HepG2 (cell line): ENCODE data around the gene PLEKHG2. TPM values are rescaled to one million over a fixed set of nuclear protein-coding genes. Genes with fewer than 3 reads are reported as not detected.

Experiments
- KAT2B ChIP-seq: fragments of 150-350 bp; IDR thresholded peaks from 2 replicates; pipeline ENCODE4 v1.6.1; 2014; ENCODE audit warnings: low read depth, low read length, borderline replicate concordance
- KAT8 ChIP-seq: IDR thresholded peaks from 2 replicates; pipeline ENCODE4 v1.6.1; 2016; ENCODE audit warnings: missing genetic modification reagents, missing compliant biosample characterization
- KLF16 ChIP-seq, 2 experiments: sonication (generic) in 1 of 2; formaldehyde crosslinking in 1 of 2; IDR thresholded peaks; 2 replicates each; pipeline versions ENCODE4 v1.6.1 to v1.8.0; 2016 to 2023; ENCODE audit warnings: missing genetic modification reagents in 2 of 2, missing compliant biosample characterization in 1 of 2
- MAFF ChIP-seq: IDR thresholded peaks from 2 replicates; pipeline ENCODE4 v1.6.1; 2011; ENCODE audit warnings: low read depth, low read length, improper control_type of control experiment
- MED13 ChIP-seq: sonication (generic); formaldehyde crosslinking; IDR thresholded peaks from 2 replicates; pipeline ENCODE4 v1.5.0; 2020; ENCODE audit warnings: missing genetic modification reagents
- NFIC ChIP-seq: IDR thresholded peaks from 2 replicates; pipeline ENCODE4 v1.6.1; 2012; ENCODE audit warnings: mild to moderate bottlenecking, low read length, inconsistent platforms
- XRCC5 ChIP-seq: fragments of 200-400 bp; formaldehyde crosslinking; optimal IDR thresholded peaks from 2 replicates; pipeline ENCODE3; 2017; ENCODE audit warnings: mild to moderate bottlenecking, low read length
- ZFP1 ChIP-seq: IDR thresholded peaks from 2 replicates; pipeline ENCODE4 v1.6.1; 2016
- ZNF121 ChIP-seq: sonication (generic); formaldehyde crosslinking; IDR thresholded peaks from 2 replicates; pipeline ENCODE4 v1.5.0; 2020; ENCODE audit warnings: mild to moderate bottlenecking, missing genetic modification reagents
- ZNF383 ChIP-seq: sonication (generic); formaldehyde crosslinking; IDR thresholded peaks from 2 replicates; pipeline ENCODE4 v1.4.0; 2020; ENCODE audit warnings: missing genetic modification reagents, mild to moderate bottlenecking, borderline replicate concordance
- ZNF616 ChIP-seq: sonication (generic); formaldehyde crosslinking; IDR thresholded peaks from 2 replicates; pipeline ENCODE4 v1.5.0; 2020; ENCODE audit warnings: low read depth, mild to moderate bottlenecking, missing genetic modification reagents
- ZNF816 ChIP-seq: sonication (generic); formaldehyde crosslinking; IDR thresholded peaks from 2 replicates; pipeline ENCODE4 v1.8.0; 2022; ENCODE audit warnings: missing genetic modification reagents, mild to moderate bottlenecking, borderline replicate concordance
- ZSCAN31 ChIP-seq: sonication (generic); formaldehyde crosslinking; IDR thresholded peaks from 2 replicates; pipeline ENCODE4 v1.5.0; 2020; ENCODE audit warnings: low read depth, mild to moderate bottlenecking, missing genetic modification reagents
- polyA plus RNA-seq, 8 experiments: library from polyadenylated mRNA; depleted of rRNA in 3 of 8; stranded (reverse) in 7 of 8; unstranded in 1 of 8; fragments of >200 nt; fragmentation: Illumina TruSeq in 4 of 8; extraction: Trizol in 4 of 8; gene quantifications; 2 replicates each; pipeline versions ENCODE4 v1.2.1 to v1.2.3, GENCODE V29; 2011 to 2016; ENCODE audit warnings: low read depth in 4 of 8, missing spikeins in 1 of 8, mixed read lengths in 1 of 8; ENCODE audit not compliant: insufficient read depth in 1 of 8
- total RNA-seq, 5 experiments: library from RNA; depleted of rRNA; stranded (reverse); fragments of >200 nt; fragmentation: Illumina TruSeq; extraction: Trizol; gene quantifications; 2 replicates each; pipeline ENCODE4 v1.2.3, GENCODE V29; 2016; ENCODE audit warnings: low read depth in 1 of 5
- TF ChIP-seq, protein P1 (sequence below): IDR thresholded peaks from 2 replicates; pipeline ENCODE4 v1.6.1; 2016; ENCODE audit warnings: mild to moderate bottlenecking, missing biosample characterization, missing genetic modification reagents
- TF ChIP-seq, protein P2 (sequence below): sonication (generic); formaldehyde crosslinking; IDR thresholded peaks from 2 replicates; pipeline ENCODE4 v1.8.1; 2022; ENCODE audit warnings: mild to moderate bottlenecking, missing genetic modification reagents
- TF ChIP-seq, protein P3 (sequence below): sonication (generic); formaldehyde crosslinking; IDR thresholded peaks from 2 replicates; pipeline ENCODE4 v1.9.0; 2022; ENCODE audit warnings: low read depth, missing genetic modification reagents
- TF ChIP-seq, protein P4 (sequence below): sonication (generic); formaldehyde crosslinking; IDR thresholded peaks from 2 replicates; pipeline ENCODE4 v1.8.0; 2022; ENCODE audit warnings: missing genetic modification reagents, low read depth, mild to moderate bottlenecking, borderline replicate concordance
- TF ChIP-seq, protein P5 (sequence below): sonication (generic); formaldehyde crosslinking; IDR thresholded peaks from 2 replicates; pipeline ENCODE4 v1.4.0; 2020; ENCODE audit warnings: mild to moderate bottlenecking, low read depth, missing genetic modification reagents
- TF ChIP-seq, protein P6 (sequence below): sonication (generic); formaldehyde crosslinking; conservative IDR thresholded peaks from 2 replicates; pipeline ENCODE4 v1.8.0; 2022; ENCODE audit warnings: low read depth, missing genetic modification reagents
- TF ChIP-seq, protein P7 (sequence below): sonication (generic); formaldehyde crosslinking; IDR thresholded peaks from 2 replicates; pipeline ENCODE4; 2020; ENCODE audit warnings: missing genetic modification reagents, mild to moderate bottlenecking, borderline replicate concordance

The PLEKHG2 gene
- total and polyA plus RNA-seq, 2 of the 13 experiments (the other 11 are each of a cell fraction or from before 2014, with no cell fraction given) = 3.6 to 6.8 TPM

DNA sequence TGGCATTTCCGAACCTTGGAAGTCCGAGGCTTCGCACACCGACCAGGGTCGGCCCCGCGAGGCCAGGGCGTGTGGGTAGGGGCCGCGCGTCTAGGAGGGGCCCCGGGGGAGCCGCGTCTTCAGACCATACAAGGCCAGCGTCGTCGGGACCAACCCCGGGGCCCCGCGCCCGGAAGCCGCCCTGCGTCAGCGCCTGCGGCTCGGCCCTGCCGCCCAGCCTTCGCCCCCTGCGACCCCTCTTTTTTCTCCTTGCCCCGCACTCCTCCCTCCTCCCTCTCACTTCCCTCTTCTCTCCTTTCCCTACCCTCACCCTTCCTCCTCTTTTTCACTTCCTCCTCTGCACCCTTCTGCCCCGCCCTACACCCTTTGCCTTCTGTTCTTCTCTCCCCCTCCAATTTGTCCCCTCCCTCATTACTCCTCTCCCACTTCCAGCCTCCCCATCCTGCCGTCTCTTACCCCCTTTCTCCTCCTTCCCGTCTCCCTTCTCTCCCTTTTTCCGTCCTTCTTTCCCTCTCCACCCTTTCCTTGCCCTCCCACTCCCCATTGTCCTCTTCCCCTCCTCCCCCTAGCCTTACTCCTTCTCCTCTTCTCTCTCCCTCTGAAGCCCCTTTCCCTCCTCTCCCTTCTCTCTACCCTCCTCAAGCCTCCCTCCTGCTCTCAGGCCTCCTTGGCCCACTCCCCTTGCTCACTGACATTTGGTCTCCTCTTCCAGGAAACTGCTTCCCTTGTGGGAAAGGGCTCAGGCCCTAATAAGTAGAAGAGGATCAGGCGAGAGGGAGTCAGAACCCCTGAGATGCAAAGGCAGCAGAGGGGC, 2.2 kb upstream of the PLEKHG2 start (continued):
- TF ChIP-seq, protein P1, sequence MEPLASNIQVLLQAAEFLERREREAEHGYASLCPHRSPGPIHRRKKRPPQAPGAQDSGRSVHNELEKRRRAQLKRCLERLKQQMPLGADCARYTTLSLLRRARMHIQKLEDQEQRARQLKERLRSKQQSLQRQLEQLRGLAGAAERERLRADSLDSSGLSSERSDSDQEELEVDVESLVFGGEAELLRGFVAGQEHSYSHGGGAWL (CRISPR knock-in tag) = no peak
- no peak for TF ChIP-seq KAT2B
- no peak for TF ChIP-seq ZSCAN31 (CRISPR knock-in tag)
- no peak; the same call in 1 of the 2 replicates for TF ChIP-seq ZNF383 (CRISPR knock-in tag)
- no peak for TF ChIP-seq KLF16 (CRISPR knock-in tag; IDR thresholded peaks at IDR 0.05)
- TF ChIP-seq, protein P2, sequence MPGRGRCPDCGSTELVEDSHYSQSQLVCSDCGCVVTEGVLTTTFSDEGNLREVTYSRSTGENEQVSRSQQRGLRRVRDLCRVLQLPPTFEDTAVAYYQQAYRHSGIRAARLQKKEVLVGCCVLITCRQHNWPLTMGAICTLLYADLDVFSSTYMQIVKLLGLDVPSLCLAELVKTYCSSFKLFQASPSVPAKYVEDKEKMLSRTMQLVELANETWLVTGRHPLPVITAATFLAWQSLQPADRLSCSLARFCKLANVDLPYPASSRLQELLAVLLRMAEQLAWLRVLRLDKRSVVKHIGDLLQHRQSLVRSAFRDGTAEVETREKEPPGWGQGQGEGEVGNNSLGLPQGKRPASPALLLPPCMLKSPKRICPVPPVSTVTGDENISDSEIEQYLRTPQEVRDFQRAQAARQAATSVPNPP = no peak
- no peak; the same call in 1 of the 2 replicates for TF ChIP-seq KAT8 (CRISPR knock-in tag)
- TF ChIP-seq, protein P3, sequence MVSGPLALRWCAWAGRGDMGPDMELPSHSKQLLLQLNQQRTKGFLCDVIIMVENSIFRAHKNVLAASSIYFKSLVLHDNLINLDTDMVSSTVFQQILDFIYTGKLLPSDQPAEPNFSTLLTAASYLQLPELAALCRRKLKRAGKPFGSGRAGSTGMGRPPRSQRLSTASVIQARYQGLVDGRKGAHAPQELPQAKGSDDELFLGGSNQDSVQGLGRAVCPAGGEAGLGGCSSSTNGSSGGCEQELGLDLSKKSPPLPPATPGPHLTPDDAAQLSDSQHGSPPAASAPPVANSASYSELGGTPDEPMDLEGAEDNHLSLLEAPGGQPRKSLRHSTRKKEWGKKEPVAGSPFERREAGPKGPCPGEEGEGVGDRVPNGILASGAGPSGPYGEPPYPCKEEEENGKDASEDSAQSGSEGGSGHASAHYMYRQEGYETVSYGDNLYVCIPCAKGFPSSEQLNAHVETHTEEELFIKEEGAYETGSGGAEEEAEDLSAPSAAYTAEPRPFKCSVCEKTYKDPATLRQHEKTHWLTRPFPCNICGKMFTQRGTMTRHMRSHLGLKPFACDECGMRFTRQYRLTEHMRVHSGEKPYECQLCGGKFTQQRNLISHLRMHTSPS (CRISPR knock-in tag) = no peak
- no peak for TF ChIP-seq XRCC5
- no peak for TF ChIP-seq MAFF
- no peak for TF ChIP-seq ZFP1 (CRISPR knock-in tag)
- TF ChIP-seq, protein P4, sequence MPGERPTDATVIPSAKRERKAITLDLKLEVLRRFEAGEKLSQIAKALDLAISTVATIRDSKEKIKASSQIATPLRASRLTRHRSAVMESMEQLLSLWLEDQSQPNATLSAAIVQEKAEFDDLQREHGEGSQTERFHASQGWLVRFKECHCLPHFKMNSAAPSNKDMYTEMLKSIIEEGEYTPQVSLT = no peak
- no peak for TF ChIP-seq ZNF121 (CRISPR knock-in tag)
- TF ChIP-seq ZNF616 (CRISPR knock-in tag) = no peak; the same call in 1 of the 2 replicates
- TF ChIP-seq, protein P5, sequence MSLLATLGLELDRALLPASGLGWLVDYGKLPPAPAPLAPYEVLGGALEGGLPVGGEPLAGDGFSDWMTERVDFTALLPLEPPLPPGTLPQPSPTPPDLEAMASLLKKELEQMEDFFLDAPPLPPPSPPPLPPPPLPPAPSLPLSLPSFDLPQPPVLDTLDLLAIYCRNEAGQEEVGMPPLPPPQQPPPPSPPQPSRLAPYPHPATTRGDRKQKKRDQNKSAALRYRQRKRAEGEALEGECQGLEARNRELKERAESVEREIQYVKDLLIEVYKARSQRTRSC (CRISPR knock-in tag) = 0 out of 2 replicates have a peak, but pooled peaks have one; percentile 53
- TF ChIP-seq MED13 (CRISPR knock-in tag) = no peak
- no peak for TF ChIP-seq ZNF816
- TF ChIP-seq, protein P6, sequence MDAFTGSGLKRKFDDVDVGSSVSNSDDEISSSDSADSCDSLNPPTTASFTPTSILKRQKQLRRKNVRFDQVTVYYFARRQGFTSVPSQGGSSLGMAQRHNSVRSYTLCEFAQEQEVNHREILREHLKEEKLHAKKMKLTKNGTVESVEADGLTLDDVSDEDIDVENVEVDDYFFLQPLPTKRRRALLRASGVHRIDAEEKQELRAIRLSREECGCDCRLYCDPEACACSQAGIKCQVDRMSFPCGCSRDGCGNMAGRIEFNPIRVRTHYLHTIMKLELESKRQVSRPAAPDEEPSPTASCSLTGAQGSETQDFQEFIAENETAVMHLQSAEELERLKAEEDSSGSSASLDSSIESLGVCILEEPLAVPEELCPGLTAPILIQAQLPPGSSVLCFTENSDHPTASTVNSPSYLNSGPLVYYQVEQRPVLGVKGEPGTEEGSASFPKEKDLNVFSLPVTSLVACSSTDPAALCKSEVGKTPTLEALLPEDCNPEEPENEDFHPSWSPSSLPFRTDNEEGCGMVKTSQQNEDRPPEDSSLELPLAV (CRISPR knock-in tag) = no peak
- TF ChIP-seq, protein P7, sequence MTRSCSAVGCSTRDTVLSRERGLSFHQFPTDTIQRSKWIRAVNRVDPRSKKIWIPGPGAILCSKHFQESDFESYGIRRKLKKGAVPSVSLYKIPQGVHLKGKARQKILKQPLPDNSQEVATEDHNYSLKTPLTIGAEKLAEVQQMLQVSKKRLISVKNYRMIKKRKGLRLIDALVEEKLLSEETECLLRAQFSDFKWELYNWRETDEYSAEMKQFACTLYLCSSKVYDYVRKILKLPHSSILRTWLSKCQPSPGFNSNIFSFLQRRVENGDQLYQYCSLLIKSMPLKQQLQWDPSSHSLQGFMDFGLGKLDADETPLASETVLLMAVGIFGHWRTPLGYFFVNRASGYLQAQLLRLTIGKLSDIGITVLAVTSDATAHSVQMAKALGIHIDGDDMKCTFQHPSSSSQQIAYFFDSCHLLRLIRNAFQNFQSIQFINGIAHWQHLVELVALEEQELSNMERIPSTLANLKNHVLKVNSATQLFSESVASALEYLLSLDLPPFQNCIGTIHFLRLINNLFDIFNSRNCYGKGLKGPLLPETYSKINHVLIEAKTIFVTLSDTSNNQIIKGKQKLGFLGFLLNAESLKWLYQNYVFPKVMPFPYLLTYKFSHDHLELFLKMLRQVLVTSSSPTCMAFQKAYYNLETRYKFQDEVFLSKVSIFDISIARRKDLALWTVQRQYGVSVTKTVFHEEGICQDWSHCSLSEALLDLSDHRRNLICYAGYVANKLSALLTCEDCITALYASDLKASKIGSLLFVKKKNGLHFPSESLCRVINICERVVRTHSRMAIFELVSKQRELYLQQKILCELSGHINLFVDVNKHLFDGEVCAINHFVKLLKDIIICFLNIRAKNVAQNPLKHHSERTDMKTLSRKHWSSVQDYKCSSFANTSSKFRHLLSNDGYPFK (CRISPR knock-in tag) = no peak
- no peak for TF ChIP-seq NFIC
